ENCODE results near the gene MEGF9.
A peak's percentile ranks its signal among the peaks of the same experiment; 100 is the strongest.

Gene MEGF9

GRCh38 chr9:120734607-120735410 lies 20.5 kb upstream of the MEGF9 start:
- TF ChIP-seq REST (IDR thresholded peaks at IDR 0.05; ENCODE audit: insufficient replicate concordance, low read depth): no peak
- no peak for TF ChIP-seq POLR2AphosphoS5 (IDR thresholded peaks at IDR 0.05; ENCODE audit: low read depth)
- no peak for TF ChIP-seq CTCF (IDR thresholded peaks at IDR 0.05; ENCODE audit: insufficient read depth, low read length)
- no peak for TF ChIP-seq SPI1 (IDR thresholded peaks at IDR 0.05; ENCODE audit: borderline replicate concordance, low read depth)
- no peak for TF ChIP-seq GABPA (IDR thresholded peaks at IDR 0.05; ENCODE audit: low read depth)
- Histone ChIP-seq H3K27ac (replicated peaks) (peak overlapping the region; percentile 69), H3K27me3 (ENCODE audit: insufficient read depth, poor library complexity, severe bottlenecking) (no peaks in the 10 kb centered on the region), H3K4me3 (replicated peaks; ENCODE audit: insufficient read depth, low read length) (no peak overlapping the region)
- peak in 1 of 2 experiments; percentile 72 for DNase-seq (ENCODE audit: low read depth in 1 of 2, low spot score in 1 of 2)

DNA sequence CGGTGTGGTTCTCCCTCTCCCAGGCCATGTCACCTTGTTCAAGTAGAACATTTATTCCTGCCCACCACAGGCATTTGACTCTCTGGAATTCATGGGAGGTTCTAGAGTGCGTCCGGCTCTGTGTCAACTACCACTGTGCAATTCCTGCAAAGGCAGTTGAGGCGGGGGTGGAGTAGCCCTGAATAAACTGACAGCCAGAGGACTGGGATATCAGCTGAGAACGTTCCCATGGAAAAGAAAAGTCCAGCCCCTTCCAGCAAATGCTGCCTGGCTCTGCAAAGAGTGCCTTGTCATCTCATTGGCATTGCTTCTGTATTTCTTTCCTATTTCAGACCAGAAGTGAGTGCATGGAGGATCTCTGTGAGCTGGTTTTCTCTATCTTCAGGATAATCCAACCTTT lies 18.9 kb upstream of the MEGF9 start:
- H3K27me3 ChIP-seq (ENCODE audit: insufficient read depth, poor library complexity, severe bottlenecking): no peaks in the 10 kb centered on the region
- H3K27ac ChIP-seq (replicated peaks): peak overlapping the region; percentile 69; the same call in 1 of the 2 replicates
- H3K4me3 ChIP-seq (replicated peaks; ENCODE audit: insufficient read depth, low read length): no peak overlapping the region
- DNase-seq (ENCODE audit: low read depth in 1 of 2, low spot score in 1 of 2): no peak
- no peak for TF ChIP-seq GABPA (IDR thresholded peaks at IDR 0.05; ENCODE audit: low read depth)
- no peak for TF ChIP-seq CTCF (IDR thresholded peaks at IDR 0.05; ENCODE audit: insufficient read depth, low read length)
- TF ChIP-seq SPI1 (IDR thresholded peaks at IDR 0.05; ENCODE audit: borderline replicate concordance, low read depth): no peak
- no peak for TF ChIP-seq POLR2AphosphoS5 (IDR thresholded peaks at IDR 0.05; ENCODE audit: low read depth)
- no peak for TF ChIP-seq REST (IDR thresholded peaks at IDR 0.05; ENCODE audit: insufficient replicate concordance, low read depth)

DNA sequence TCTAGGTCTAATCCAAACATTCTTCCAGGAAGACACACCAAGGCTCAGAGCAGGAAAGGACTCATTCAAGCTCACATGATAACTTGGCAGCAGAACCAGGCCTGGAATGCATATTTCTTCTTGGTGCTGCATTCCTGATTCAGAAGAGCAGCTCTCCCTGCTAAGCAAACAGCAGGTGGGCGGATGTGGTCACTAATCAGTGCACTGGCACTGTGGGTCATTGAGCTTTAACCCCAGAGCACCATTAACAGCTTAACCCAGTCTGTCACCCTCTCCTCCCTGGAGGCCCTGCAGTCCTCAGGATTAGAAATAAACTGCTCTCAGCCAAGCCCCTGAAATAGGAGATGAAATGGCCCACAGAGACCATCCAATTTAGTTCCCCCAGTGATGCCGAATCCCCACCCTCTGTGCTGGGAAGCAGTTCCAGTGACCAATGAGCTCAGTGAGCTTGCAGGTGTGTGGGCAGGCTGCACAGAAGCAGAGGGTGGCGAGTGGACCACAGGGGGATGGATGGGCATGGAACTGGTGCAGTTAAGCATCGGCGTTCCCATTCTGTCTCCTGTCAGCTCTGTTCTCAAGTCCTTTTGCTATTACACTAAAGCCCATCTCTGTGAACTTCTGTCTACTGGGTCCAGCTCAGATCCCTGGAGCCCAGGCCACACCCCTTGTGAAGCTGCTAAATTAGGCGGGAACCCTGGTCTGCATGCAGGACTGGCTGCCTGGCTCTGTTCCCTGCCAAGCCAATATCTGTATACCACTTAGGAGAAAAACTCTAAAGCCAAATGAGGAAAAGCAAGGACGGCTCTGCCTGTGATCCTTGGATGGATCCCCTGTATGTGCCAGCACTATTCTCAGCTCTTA lies 16.6 kb upstream of the MEGF9 start:
- TF ChIP-seq POLR2AphosphoS5 (IDR thresholded peaks at IDR 0.05; ENCODE audit: low read depth): no peak
- no peak for TF ChIP-seq SPI1 (IDR thresholded peaks at IDR 0.05; ENCODE audit: borderline replicate concordance, low read depth)
- TF ChIP-seq CTCF (IDR thresholded peaks at IDR 0.05; ENCODE audit: insufficient read depth, low read length): no peak
- TF ChIP-seq REST (IDR thresholded peaks at IDR 0.05; ENCODE audit: insufficient replicate concordance, low read depth): no peak
- no peak for TF ChIP-seq GABPA (IDR thresholded peaks at IDR 0.05; ENCODE audit: low read depth)
- Histone ChIP-seq H3K4me3 (replicated peaks; ENCODE audit: insufficient read depth, low read length) (no peak overlapping the region), H3K27ac (replicated peaks) (no peak overlapping the region), H3K27me3 (ENCODE audit: insufficient read depth, poor library complexity, severe bottlenecking) (no peaks in the 10 kb centered on the region)
- DNase-seq (ENCODE audit: low read depth in 1 of 2, low spot score in 1 of 2): no peak

All from HL-60 (cell line).